A673 (cell line): Measurements from ENCODE around the gene AVP. TPM values are rescaled to one million over a fixed set of nuclear protein-coding genes. Genes with fewer than 3 reads are reported as not detected.

Experiments used
- Bru-seq: library from RNA; stranded (reverse); fragments of 400-500 nt; gene quantifications from one replicate; lab custom pipeline; 2021; lab: Mats Ljungman, UMichigan
- BruChase-seq, 2 experiments: library from RNA; stranded (reverse); fragments of 400-500 nt; gene quantifications; one replicate each; lab custom pipeline; 2021; lab: Mats Ljungman, UMichigan
- BruUV-seq: library from RNA; stranded (reverse); fragments of 400-500 nt; replicated peaks from 2 replicates; lab custom pipeline; 2021; lab: Mats Ljungman, UMichigan
- CTCF ChIA-PET: fragments of 300-600 bp; sonication (Branson Sonifier 250); formaldehyde crosslinking; loops from one replicate; lab custom pipeline; 2022; ENCODE audit warnings: antibody characterized with exemption; lab: Charles Lee
- POLR2A ChIA-PET: fragments of 300-600 bp; sonication (Branson Sonifier 250); formaldehyde crosslinking; loops from one replicate; lab custom pipeline; 2022; ENCODE audit warnings: antibody characterized with exemption; ENCODE audit not compliant: low non-redundant PET; lab: Charles Lee
- DNase-seq: peaks from one replicate; pipeline ENCODE4 v3.0.0-alpha.2; 2015; ENCODE audit warnings: low spot score
- H3K27ac ChIP-seq: fragments of 200-600 bp; sonication (generic); 2 replicates; pipeline ENCODE4 v1.5.1; 2016; ENCODE audit warnings: mixed run types, low read depth, mild to moderate bottlenecking, mixed read lengths, antibody characterized with exemption, low read length; ENCODE audit not compliant: poor library complexity, severe bottlenecking
- H3K27me3 ChIP-seq: fragments of 200-600 bp; sonication (generic); replicated peaks from 2 replicates; pipeline ENCODE4 v1.6.1; 2017; ENCODE audit warnings: mixed run types, low read depth, mild to moderate bottlenecking, mixed read lengths, antibody characterized with exemption, low read length; ENCODE audit not compliant: insufficient read depth, poor library complexity
- H3K36me3 ChIP-seq: fragments of 200-600 bp; sonication (generic); 2 replicates; pipeline ENCODE4 v1.6.1; 2016; ENCODE audit warnings: mixed run types, mild to moderate bottlenecking, mixed read lengths, antibody characterized with exemption, low read length; ENCODE audit not compliant: insufficient read depth, poor library complexity, severe bottlenecking
- H3K4me1 ChIP-seq: fragments of 200-600 bp; sonication (generic); 2 replicates; pipeline ENCODE4 v1.6.1; 2017; ENCODE audit warnings: mixed run types, mild to moderate bottlenecking, mixed read lengths, antibody characterized with exemption, low read length; ENCODE audit not compliant: insufficient read depth, poor library complexity, severe bottlenecking
- H3K4me3 ChIP-seq: fragments of 200-600 bp; sonication (generic); 2 replicates; pipeline ENCODE4 v1.5.1; 2016; ENCODE audit warnings: low read depth, mixed run types, mild to moderate bottlenecking, mixed read lengths, low read length; ENCODE audit not compliant: poor library complexity, severe bottlenecking
- H3K9me3 ChIP-seq: fragments of 200-600 bp; sonication (generic); 2 replicates; pipeline ENCODE4 v1.6.1; 2016; ENCODE audit warnings: mixed run types, low read depth, mild to moderate bottlenecking, mixed read lengths, antibody characterized with exemption, low read length; ENCODE audit not compliant: poor library complexity, severe bottlenecking
- EZH2 ChIP-seq: fragments of 200-600 bp; sonication (generic); IDR thresholded peaks from 2 replicates; pipeline ENCODE4 v1.6.1; 2017; ENCODE audit warnings: borderline replicate concordance, low read depth, mild to moderate bottlenecking, mixed read lengths, antibody characterized with exemption, low read length; ENCODE audit not compliant: poor library complexity, severe bottlenecking
- intact Hi-C: fragments of 100-400 bp; cut with micrococcal nuclease; formaldehyde crosslinking; loops from one replicate; pipeline ENCODE4 v1.10.0; 2022; ENCODE audit not compliant: unreplicated experiment
- long read RNA-seq: library from polyadenylated mRNA; stranded (forward); transcript quantifications from one replicate; pipeline ENCODE4 v2.0.0, GENCODE V29; 2022
- total RNA-seq: library from RNA; stranded (reverse); gene quantifications from 2 replicates; pipeline ENCODE4 v1.2.3, GENCODE V29; 2021
- TF ChIP-seq, protein P1 (sequence below): fragments of 300-800, 200-600 bp; sonication (generic); conservative IDR thresholded peaks from 2 replicates; pipeline ENCODE4 v1.5.1; 2017; ENCODE audit warnings: low read depth, mild to moderate bottlenecking, antibody characterized with exemption, low read length, moderate library complexity, mixed read lengths

Gene AVP, protein sequence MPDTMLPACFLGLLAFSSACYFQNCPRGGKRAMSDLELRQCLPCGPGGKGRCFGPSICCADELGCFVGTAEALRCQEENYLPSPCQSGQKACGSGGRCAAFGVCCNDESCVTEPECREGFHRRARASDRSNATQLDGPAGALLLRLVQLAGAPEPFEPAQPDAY
- total RNA-seq (not detected in 2 replicates), Bru-seq, nascent RNA (not detected), BruChase-seq, experiment 1, labeled RNA remaining after a 2-hour chase (not detected), BruChase-seq, experiment 2, labeled RNA remaining after a 6-hour chase (not detected)
- long read RNA-seq: 0 reads

GRCh38 chr20:3084283-3084985 is at the start of gene AVP:
TSS of gene AVP (minus strand) at chr20:3084724. CDS start at chr20:3084674, 50 bp downstream.
- ChIA-PET CTCF (no interaction called here), POLR2A (no interaction called here)
- Histone ChIP-seq H3K27me3 (peaks cover 40% of the 10 kb centered on the region), H3K9me3 (no peaks in the 10 kb centered on the region), H3K4me1 (no peaks in the 10 kb centered on the region), H3K27ac (no peak within 1 kb of the TSS), H3K36me3 (no peaks in the 10 kb centered on the region), H3K4me3 (no peak within 1 kb of the TSS)
- no TSS peak for BruUV-seq
- intact Hi-C loops: no loop called here
- no peak for TF ChIP-seq EZH2
- TF ChIP-seq, protein P1, sequence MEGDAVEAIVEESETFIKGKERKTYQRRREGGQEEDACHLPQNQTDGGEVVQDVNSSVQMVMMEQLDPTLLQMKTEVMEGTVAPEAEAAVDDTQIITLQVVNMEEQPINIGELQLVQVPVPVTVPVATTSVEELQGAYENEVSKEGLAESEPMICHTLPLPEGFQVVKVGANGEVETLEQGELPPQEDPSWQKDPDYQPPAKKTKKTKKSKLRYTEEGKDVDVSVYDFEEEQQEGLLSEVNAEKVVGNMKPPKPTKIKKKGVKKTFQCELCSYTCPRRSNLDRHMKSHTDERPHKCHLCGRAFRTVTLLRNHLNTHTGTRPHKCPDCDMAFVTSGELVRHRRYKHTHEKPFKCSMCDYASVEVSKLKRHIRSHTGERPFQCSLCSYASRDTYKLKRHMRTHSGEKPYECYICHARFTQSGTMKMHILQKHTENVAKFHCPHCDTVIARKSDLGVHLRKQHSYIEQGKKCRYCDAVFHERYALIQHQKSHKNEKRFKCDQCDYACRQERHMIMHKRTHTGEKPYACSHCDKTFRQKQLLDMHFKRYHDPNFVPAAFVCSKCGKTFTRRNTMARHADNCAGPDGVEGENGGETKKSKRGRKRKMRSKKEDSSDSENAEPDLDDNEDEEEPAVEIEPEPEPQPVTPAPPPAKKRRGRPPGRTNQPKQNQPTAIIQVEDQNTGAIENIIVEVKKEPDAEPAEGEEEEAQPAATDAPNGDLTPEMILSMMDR: no peak
- no peak for DNase-seq

DNA sequence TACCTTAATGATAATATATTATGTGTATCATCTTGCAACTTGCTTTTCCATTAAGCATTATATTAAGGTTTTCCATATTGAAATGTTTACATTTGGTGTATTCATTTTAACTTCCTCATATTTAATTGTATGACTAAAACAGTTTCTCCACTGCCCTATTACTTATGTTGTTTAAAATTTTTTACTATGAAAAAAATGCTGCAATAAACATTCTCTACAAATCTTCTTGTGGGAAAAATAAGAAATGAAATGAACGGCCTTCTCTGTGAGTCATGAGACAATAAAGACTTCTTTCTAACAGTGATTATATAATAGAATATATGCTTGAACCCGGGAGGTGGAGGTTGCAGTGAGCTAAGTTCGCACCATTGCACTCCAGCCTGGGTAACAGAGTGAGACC is 49.6 kb upstream of the AVP start:
- H3K36me3 ChIP-seq: no peaks in the 10 kb centered on the region
- no peak for DNase-seq
- CTCF ChIA-PET: no interaction called here
- no peak overlapping the region for H3K4me3 ChIP-seq
- intact Hi-C loops: no loop called here
- no peaks in the 10 kb centered on the region for H3K9me3 ChIP-seq
- no TSS peak for BruUV-seq
- H3K27ac ChIP-seq: no peak overlapping the region
- POLR2A ChIA-PET: no interaction called here
- no peak for TF ChIP-seq EZH2
- TF ChIP-seq, protein P1: no peak
- H3K4me1 ChIP-seq: no peaks in the 10 kb centered on the region
- H3K27me3 ChIP-seq: no peaks in the 10 kb centered on the region

DNA sequence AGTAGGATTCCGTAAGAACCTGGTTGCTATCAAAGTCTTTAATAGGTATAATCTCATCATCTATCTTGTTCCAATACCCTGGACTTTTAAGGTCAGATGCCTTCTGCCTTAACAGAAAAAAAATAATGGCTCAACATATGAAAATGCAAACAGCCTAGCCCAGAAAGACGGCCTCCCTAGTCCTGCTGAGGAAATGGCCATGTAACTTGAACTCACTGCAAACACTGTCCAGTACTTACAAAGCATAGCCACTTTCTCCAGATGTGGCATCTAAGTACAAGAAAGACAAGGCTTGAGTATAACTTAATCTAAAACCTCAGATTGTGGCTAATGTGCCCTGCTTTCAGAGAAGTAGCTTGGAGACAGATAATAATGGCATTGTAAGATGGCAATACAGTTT is 48.6 kb upstream of the AVP start:
- no peaks in the 10 kb centered on the region for H3K4me1 ChIP-seq
- no peaks in the 10 kb centered on the region for H3K27me3 ChIP-seq
- DNase-seq: no peak
- TF ChIP-seq EZH2: no peak
- TF ChIP-seq, protein P1: no peak
- H3K4me3 ChIP-seq: no peak overlapping the region
- POLR2A ChIA-PET: no interaction called here
- intact Hi-C loops: no loop called here
- BruUV-seq: no TSS peak
- H3K36me3 ChIP-seq: no peaks in the 10 kb centered on the region
- H3K27ac ChIP-seq: no peak overlapping the region
- CTCF ChIA-PET: no interaction called here
- no peaks in the 10 kb centered on the region for H3K9me3 ChIP-seq
